Thyroid gland (tissue), 4 donors: Measurements from ENCODE around the gene PPM1E. TPM values are rescaled to one million over a fixed set of nuclear protein-coding genes. Genes with fewer than 3 reads are reported as not detected.

Experiments
- DNase-seq, 2 donors: peaks; one replicate each; pipeline ENCODE4 v3.0.0-alpha.2; 2019
- H3K27ac ChIP-seq, 3 donors: fragments of 200-600 bp; sonication (generic); 1 replicate in 2 of 3; 2 replicates in 1 of 3; pipeline ENCODE4 v1.5.1; 2016 to 2019; ENCODE audit warnings: mild to moderate bottlenecking in 1 of 3, moderate library complexity in 1 of 3
- H3K27me3 ChIP-seq: fragments of 200-600 bp; sonication (generic); one replicate; pipeline ENCODE4 v1.5.1; 2019
- H3K36me3 ChIP-seq, 2 donors: fragments of 200-600 bp; sonication (generic); one replicate each; pipeline ENCODE4 v1.5.1; 2016 to 2019
- H3K4me1 ChIP-seq, 2 donors: fragments of 200-600 bp; sonication (generic); one replicate each; pipeline ENCODE4 v1.5.1; 2017 to 2019
- H3K4me3 ChIP-seq, 3 donors: fragments of 200-600 bp; sonication (generic); replicated peaks in 1 of 3; 1 replicate in 2 of 3; 2 replicates in 1 of 3; pipeline ENCODE4 v1.5.1; 2016; ENCODE audit warnings: mild to moderate bottlenecking in 1 of 3
- H3K9me3 ChIP-seq: fragments of 200-600 bp; sonication (generic); one replicate; pipeline ENCODE4 v1.5.1; 2017
- POLR2A ChIP-seq, 2 donors: fragments of 450-650 bp; IDR thresholded peaks; one replicate each; pipeline ENCODE4 v1.6.1; 2017; ENCODE audit warnings: antibody characterized with exemption in 2 of 2, mild to moderate bottlenecking in 2 of 2, moderate library complexity in 1 of 2
- WGBS, 2 donors: methylation state at CpG; one replicate each; pipeline ENCODE4 v1.1.5; 2017; 5-methylcytosine and 5-hydroxymethylcytosine counted together
- intact Hi-C: fragments of 100-400 bp; cut with DNase I; formaldehyde crosslinking; loops from one replicate; pipeline ENCODE4 v1.15.1; 2023
- total RNA-seq, 4 donors: library from RNA; depleted of rRNA; stranded (reverse); fragments of >200 nt; gene quantifications; one replicate each; pipeline ENCODE4 v1.2.3, GENCODE V29; 2016
- TF ChIP-seq, protein P1 (sequence below), 6 experiments: fragments of 200-600 bp in 3 of 6; fragments of 450-650 bp in 3 of 6; sonication (generic) in 3 of 6; IDR thresholded peaks; one replicate each; pipeline ENCODE4 v1.5.1; 2016 to 2019; ENCODE audit warnings: antibody characterized with exemption in 6 of 6, mild to moderate bottlenecking in 2 of 6, inconsistent platforms in 1 of 6, moderate library complexity in 1 of 6

Gene PPM1E
- under 1 TPM in 3 of 4 donors, not detected in 1; 0.11 to 0.13 (median 0.13) TPM for total RNA-seq

DNA sequence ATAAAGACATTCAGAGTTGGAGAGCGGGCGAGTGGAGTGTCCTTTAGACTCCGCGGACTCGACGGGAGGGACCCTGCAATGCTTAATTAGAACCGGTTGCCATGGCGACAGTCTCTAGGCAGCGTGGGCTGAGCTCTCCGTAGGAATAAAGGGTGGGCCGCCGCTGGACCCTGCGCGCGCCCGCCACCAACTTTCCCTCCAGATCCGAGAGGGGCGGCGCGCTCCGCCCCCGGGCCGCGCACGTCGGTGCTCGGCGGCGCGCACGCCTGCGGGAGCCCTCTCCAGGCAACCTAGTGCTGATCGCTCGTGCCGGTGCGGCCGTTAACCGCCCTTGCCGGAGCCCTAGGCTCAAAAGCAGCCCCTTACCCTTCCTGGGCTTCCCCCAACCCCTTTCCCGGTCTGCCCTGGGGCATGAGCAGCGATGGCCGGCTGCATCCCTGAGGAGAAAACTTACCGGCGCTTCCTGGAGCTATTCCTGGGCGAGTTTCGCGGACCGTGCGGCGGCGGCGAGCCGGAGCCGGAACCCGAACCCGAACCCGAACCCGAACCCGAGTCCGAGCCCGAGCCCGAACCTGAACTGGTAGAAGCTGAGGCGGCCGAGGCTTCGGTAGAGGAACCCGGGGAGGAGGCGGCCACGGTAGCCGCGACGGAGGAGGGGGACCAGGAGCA lies at the start of gene PPM1E:
Gene PPM1E (plus strand): TSS at position 278 of the 669 bp plus-strand sequence.
- Histone ChIP-seq H3K9me3 (no peaks in the 10 kb centered on the region), H3K4me1 (peaks cover 4 to 15% of the 10 kb centered on the region in 2 donors), H3K36me3 (no peaks in the 10 kb centered on the region), H3K27me3 (peaks cover 15% of the 10 kb centered on the region), H3K4me3 (peak within 1 kb of the TSS in 2 of 3 donors; percentile 7 to 30), H3K27ac (no peak within 1 kb of the TSS)
- peak; percentile 18 to 30 for DNase-seq
- intact Hi-C loops, result no loop called here
- TF ChIP-seq, protein P1, sequence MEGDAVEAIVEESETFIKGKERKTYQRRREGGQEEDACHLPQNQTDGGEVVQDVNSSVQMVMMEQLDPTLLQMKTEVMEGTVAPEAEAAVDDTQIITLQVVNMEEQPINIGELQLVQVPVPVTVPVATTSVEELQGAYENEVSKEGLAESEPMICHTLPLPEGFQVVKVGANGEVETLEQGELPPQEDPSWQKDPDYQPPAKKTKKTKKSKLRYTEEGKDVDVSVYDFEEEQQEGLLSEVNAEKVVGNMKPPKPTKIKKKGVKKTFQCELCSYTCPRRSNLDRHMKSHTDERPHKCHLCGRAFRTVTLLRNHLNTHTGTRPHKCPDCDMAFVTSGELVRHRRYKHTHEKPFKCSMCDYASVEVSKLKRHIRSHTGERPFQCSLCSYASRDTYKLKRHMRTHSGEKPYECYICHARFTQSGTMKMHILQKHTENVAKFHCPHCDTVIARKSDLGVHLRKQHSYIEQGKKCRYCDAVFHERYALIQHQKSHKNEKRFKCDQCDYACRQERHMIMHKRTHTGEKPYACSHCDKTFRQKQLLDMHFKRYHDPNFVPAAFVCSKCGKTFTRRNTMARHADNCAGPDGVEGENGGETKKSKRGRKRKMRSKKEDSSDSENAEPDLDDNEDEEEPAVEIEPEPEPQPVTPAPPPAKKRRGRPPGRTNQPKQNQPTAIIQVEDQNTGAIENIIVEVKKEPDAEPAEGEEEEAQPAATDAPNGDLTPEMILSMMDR (IDR thresholded peaks at IDR 0.05), result no peak
- TF ChIP-seq POLR2A (IDR thresholded peaks at IDR 0.05), result no peak
- WGBS, 2 donors, result 4 to 8% methylated on average over 22 to 46 of the region's 71 CpGs

DNA sequence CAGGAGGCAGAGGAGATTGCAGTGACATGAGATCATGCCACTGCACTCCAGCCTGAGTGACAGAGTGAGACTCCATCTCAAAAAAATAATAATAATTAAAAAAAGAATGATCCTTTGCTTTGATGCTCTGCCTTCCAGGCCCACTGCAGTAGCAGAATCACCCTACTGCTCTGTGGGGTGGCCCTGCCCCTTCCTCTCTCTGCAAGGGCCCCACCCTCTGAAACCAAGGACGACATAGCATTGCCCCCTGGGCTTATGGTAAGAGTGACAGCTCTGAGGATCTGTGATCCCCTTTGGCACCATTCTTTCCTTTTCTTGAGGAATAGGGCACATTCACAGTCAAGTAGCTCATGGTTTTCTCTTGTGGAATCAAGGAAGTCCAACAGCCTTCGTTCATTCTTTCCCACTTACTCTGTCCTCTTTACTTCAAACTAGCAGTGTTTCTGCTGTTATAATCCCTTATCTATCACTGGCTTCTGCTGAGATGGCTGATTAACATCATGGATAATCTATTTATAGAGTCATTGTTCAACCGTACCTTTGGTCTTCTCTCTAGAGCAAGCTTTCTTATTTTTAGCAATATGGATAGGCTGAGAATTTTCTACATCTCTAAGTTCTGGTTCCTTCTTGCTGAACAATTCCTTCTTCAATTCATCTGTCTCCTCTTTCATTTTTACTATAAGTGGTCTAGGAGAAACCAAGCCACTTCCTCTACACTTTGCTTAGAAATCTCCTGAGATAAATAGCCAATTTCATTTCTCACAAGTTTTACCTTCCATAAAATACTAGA lies 49.1 kb upstream of the PPM1E start:
- TF ChIP-seq POLR2A (IDR thresholded peaks at IDR 0.05), result no peak
- TF ChIP-seq, protein P1 (IDR thresholded peaks at IDR 0.05), result no peak
- no peak overlapping the region for H3K27ac ChIP-seq
- H3K4me1 ChIP-seq, result no peaks in the 10 kb centered on the region
- 81 to 85% methylated on average over 3 of the region's 3 CpGs for WGBS, 2 donors
- intact Hi-C loops, result no loop called here
- H3K27me3 ChIP-seq, result no peaks in the 10 kb centered on the region
- no peak for DNase-seq
- H3K9me3 ChIP-seq, result no peaks in the 10 kb centered on the region
- H3K36me3 ChIP-seq, result peaks cover 0 to 2% of the 10 kb centered on the region in 2 donors
- no peak overlapping the region for H3K4me3 ChIP-seq

DNA sequence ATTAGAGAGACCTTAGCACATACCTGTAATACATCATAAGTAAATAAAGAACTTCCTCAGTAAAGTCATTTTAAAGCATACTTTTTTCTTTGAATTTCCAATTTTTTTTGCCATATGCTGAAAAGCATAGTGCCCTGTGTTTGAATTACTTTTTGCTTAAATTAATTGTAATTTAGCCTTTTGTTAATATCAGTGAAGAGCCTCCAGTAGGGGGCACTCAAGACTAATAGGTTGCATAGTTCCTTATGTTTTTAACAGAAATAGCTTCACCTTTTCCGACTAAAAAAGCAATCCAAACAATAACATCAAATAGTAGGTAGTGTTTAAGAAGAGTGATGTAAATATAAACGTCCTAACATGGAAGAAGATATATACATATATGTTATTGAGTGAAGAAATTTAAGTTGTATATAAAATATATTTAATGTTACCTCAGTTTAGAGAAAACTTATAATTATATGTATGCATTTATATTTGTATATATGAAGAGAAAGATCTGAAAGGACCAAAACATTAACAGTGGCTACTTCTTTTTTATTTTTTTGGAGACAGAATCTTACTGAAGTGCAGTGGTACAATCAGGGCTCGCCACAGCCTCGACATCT lies 44.6 kb upstream of the PPM1E start:
- 50 to 51% methylated on average over 4 of the region's 4 CpGs for WGBS, 2 donors
- DNase-seq, result peak; percentile 33 to 35
- H3K36me3 ChIP-seq, result peaks cover 0 to 2% of the 10 kb centered on the region in 2 donors
- TF ChIP-seq, protein P1 (IDR thresholded peaks at IDR 0.05), result peak; percentile 33 to 82 (median 68)
- TF ChIP-seq POLR2A (IDR thresholded peaks at IDR 0.05), result no peak
- no peaks in the 10 kb centered on the region for H3K9me3 ChIP-seq
- H3K27ac ChIP-seq, result no peak overlapping the region
- no peaks in the 10 kb centered on the region for H3K27me3 ChIP-seq
- no peak overlapping the region for H3K4me3 ChIP-seq
- intact Hi-C loops, result loop anchor here (5.0 kb wide), 1 partner anchor 291 kb away; no protein-coding TSS in a partner anchor
- no peaks in the 10 kb centered on the region for H3K4me1 ChIP-seq

DNA sequence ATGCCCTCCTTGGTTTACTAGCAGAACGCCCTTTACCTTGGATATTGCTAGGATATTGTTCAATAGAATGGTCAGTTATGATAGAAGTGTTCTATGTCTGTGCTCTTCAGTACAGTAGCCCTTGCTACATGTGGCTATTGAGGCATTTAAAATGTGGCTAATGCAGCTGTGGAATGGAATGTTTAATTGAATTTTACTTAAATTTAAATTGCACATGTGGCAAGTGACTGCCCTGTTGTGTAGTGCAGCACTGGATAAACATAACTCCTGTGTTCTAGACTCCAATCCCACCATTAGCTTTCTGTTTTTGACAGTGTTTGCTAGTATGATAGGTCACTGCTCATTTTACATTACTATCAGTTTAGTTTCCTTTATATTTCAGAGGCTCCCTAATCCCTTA lies 33.4 kb upstream of the PPM1E start:
- H3K4me1 ChIP-seq, result no peaks in the 10 kb centered on the region
- no peak overlapping the region for H3K27ac ChIP-seq
- no peaks in the 10 kb centered on the region for H3K27me3 ChIP-seq
- H3K36me3 ChIP-seq, result peaks cover 0 to 7% of the 10 kb centered on the region in 2 donors
- intact Hi-C loops, result no loop called here
- H3K9me3 ChIP-seq, result no peaks in the 10 kb centered on the region
- H3K4me3 ChIP-seq, result no peak overlapping the region
- TF ChIP-seq POLR2A (IDR thresholded peaks at IDR 0.05), result no peak
- TF ChIP-seq, protein P1 (IDR thresholded peaks at IDR 0.05), result no peak
- WGBS, 2 donors, result 87 to 100% methylated on average over 1 of the region's 1 CpG
- no peak for DNase-seq
